ENCODE measurements around the gene BMP7. TPM values are rescaled to one million over a fixed set of nuclear protein-coding genes. Genes with fewer than 3 reads are reported as not detected.

BMP7 gene
- total RNA-seq, 2 experiments from 2014 or later = not detected

- no peaks in the 10 kb centered on the region for H3K4me1 Mint-ChIP-seq (ENCODE audit: low read depth)
- no peaks in the 10 kb centered on the region for H3K36me3 Mint-ChIP-seq
- DNase-seq = no peak
- H3K4me3 Mint-ChIP-seq = no peak overlapping the region
- intact Hi-C loops (cut with micrococcal nuclease) = no loop called here
- POLR2A ChIA-PET = no interaction called here
- no peaks in the 10 kb centered on the region for H3K9me3 Mint-ChIP-seq
- no peak overlapping the region for H3K27ac Mint-ChIP-seq
- CTCF ChIA-PET = no interaction called here
- H3K27me3 Mint-ChIP-seq = peaks cover 5% of the 10 kb centered on the region
These were observed 51.5 kb downstream of the BMP7 start for GRCh38 chr20:57214948-57215347.

GRCh38 chr20:57214427-57214826 lies 52.0 kb downstream of the BMP7 start:
- intact Hi-C loops (cut with micrococcal nuclease) = no loop called here
- H3K27ac Mint-ChIP-seq = no peak overlapping the region
- H3K27me3 Mint-ChIP-seq = peaks cover 5% of the 10 kb centered on the region
- H3K4me1 Mint-ChIP-seq (ENCODE audit: low read depth) = no peaks in the 10 kb centered on the region
- POLR2A ChIA-PET = no interaction called here
- H3K36me3 Mint-ChIP-seq = no peaks in the 10 kb centered on the region
- no peak overlapping the region for H3K4me3 Mint-ChIP-seq
- no peaks in the 10 kb centered on the region for H3K9me3 Mint-ChIP-seq
- no peak for DNase-seq
- CTCF ChIA-PET = no interaction called here

- H3K4me3 Mint-ChIP-seq = no peak overlapping the region
- no peak for DNase-seq
- H3K27ac Mint-ChIP-seq = no peak overlapping the region
- no peaks in the 10 kb centered on the region for H3K4me1 Mint-ChIP-seq (ENCODE audit: low read depth)
- H3K36me3 Mint-ChIP-seq = no peaks in the 10 kb centered on the region
- no peaks in the 10 kb centered on the region for H3K9me3 Mint-ChIP-seq
- ChIA-PET POLR2A (no interaction called here), CTCF (no interaction called here)
- intact Hi-C loops (cut with micrococcal nuclease) = no loop called here
- H3K27me3 Mint-ChIP-seq = peaks cover 5% of the 10 kb centered on the region
These were observed 52.5 kb downstream of the BMP7 start for GRCh38 chr20:57213924-57214323.

GRCh38 chr20:57213291-57213690 lies 53.1 kb downstream of the BMP7 start:
- no peaks in the 10 kb centered on the region for H3K9me3 Mint-ChIP-seq
- H3K4me1 Mint-ChIP-seq (ENCODE audit: low read depth) = no peaks in the 10 kb centered on the region
- H3K36me3 Mint-ChIP-seq = no peaks in the 10 kb centered on the region
- intact Hi-C loops (cut with micrococcal nuclease) = no loop called here
- ChIA-PET CTCF (no interaction called here), POLR2A (no interaction called here)
- H3K4me3 Mint-ChIP-seq = no peak overlapping the region
- peaks cover 5% of the 10 kb centered on the region for H3K27me3 Mint-ChIP-seq
- DNase-seq = no peak
- H3K27ac Mint-ChIP-seq = no peak overlapping the region

- H3K36me3 Mint-ChIP-seq = no peaks in the 10 kb centered on the region
- intact Hi-C loops (cut with micrococcal nuclease) = no loop called here
- DNase-seq = no peak
- H3K27me3 Mint-ChIP-seq = peaks cover 5% of the 10 kb centered on the region
- H3K9me3 Mint-ChIP-seq = no peaks in the 10 kb centered on the region
- ChIA-PET POLR2A (no interaction called here), CTCF (no interaction called here)
- H3K27ac Mint-ChIP-seq = no peak overlapping the region
- no peak overlapping the region for H3K4me3 Mint-ChIP-seq
- no peaks in the 10 kb centered on the region for H3K4me1 Mint-ChIP-seq (ENCODE audit: low read depth)
These were observed 53.7 kb downstream of the BMP7 start for GRCh38 chr20:57212534-57213276.

- no peak for DNase-seq
- ChIA-PET POLR2A (no interaction called here), CTCF (no interaction called here)
- Mint-ChIP-seq H3K9me3 (peaks cover 4% of the 10 kb centered on the region), H3K27ac (no peak overlapping the region), H3K36me3 (no peaks in the 10 kb centered on the region), H3K4me1 (ENCODE audit: low read depth) (no peaks in the 10 kb centered on the region), H3K4me3 (no peak overlapping the region), H3K27me3 (peaks cover 6% of the 10 kb centered on the region)
- intact Hi-C loops (cut with micrococcal nuclease) = no loop called here
These were observed 54.4 kb downstream of the BMP7 start for GRCh38 chr20:57211908-57212533.

GRCh38 chr20:57211406-57211805 lies 55.0 kb downstream of the BMP7 start:
- POLR2A ChIA-PET = no interaction called here
- intact Hi-C loops (cut with micrococcal nuclease) = no loop called here
- Mint-ChIP-seq H3K4me3 (no peak overlapping the region), H3K27ac (no peak overlapping the region), H3K36me3 (no peaks in the 10 kb centered on the region), H3K27me3 (peaks cover 7% of the 10 kb centered on the region), H3K9me3 (peaks cover 8% of the 10 kb centered on the region), H3K4me1 (ENCODE audit: low read depth) (no peaks in the 10 kb centered on the region)
- CTCF ChIA-PET = no interaction called here
- no peak for DNase-seq

GRCh38 chr20:57210911-57211280 lies 55.5 kb downstream of the BMP7 start:
- DNase-seq = no peak
- CTCF ChIA-PET = no interaction called here
- Mint-ChIP-seq H3K4me1 (ENCODE audit: low read depth) (no peaks in the 10 kb centered on the region), H3K9me3 (peaks cover 8% of the 10 kb centered on the region), H3K4me3 (no peak overlapping the region), H3K27me3 (peaks cover 7% of the 10 kb centered on the region), H3K27ac (no peak overlapping the region), H3K36me3 (no peaks in the 10 kb centered on the region)
- POLR2A ChIA-PET = no interaction called here
- intact Hi-C loops (cut with micrococcal nuclease) = no loop called here

- ChIA-PET CTCF (no interaction called here), POLR2A (no interaction called here)
- no peak overlapping the region for H3K27ac Mint-ChIP-seq
- H3K4me1 Mint-ChIP-seq (ENCODE audit: low read depth) = no peaks in the 10 kb centered on the region
- intact Hi-C loops (cut with micrococcal nuclease) = no loop called here
- H3K36me3 Mint-ChIP-seq = no peaks in the 10 kb centered on the region
- H3K27me3 Mint-ChIP-seq = peaks cover 7% of the 10 kb centered on the region
- peaks cover 8% of the 10 kb centered on the region for H3K9me3 Mint-ChIP-seq
- DNase-seq = no peak
- no peak overlapping the region for H3K4me3 Mint-ChIP-seq
These were observed 56.2 kb downstream of the BMP7 start for GRCh38 chr20:57210054-57210910.

GRCh38 chr20:57209413-57209812 lies 57.0 kb downstream of the BMP7 start:
- DNase-seq = no peak
- Mint-ChIP-seq H3K4me3 (no peak overlapping the region), H3K4me1 (ENCODE audit: low read depth) (no peaks in the 10 kb centered on the region), H3K36me3 (no peaks in the 10 kb centered on the region), H3K9me3 (peaks cover 8% of the 10 kb centered on the region), H3K27me3 (peaks cover 7% of the 10 kb centered on the region), H3K27ac (no peak overlapping the region)
- intact Hi-C loops (cut with micrococcal nuclease) = no loop called here
- POLR2A ChIA-PET = no interaction called here
- CTCF ChIA-PET = no interaction called here

GRCh38 chr20:57208198-57208597 lies 58.2 kb downstream of the BMP7 start:
- POLR2A ChIA-PET = no interaction called here
- no peak for DNase-seq
- Mint-ChIP-seq H3K27me3 (peaks cover 7% of the 10 kb centered on the region), H3K4me1 (ENCODE audit: low read depth) (no peaks in the 10 kb centered on the region), H3K36me3 (no peaks in the 10 kb centered on the region), H3K27ac (no peak overlapping the region), H3K4me3 (no peak overlapping the region), H3K9me3 (peaks cover 8% of the 10 kb centered on the region)
- CTCF ChIA-PET = no interaction called here
- intact Hi-C loops (cut with micrococcal nuclease) = no loop called here

GRCh38 chr20:57207251-57207650 lies 59.2 kb downstream of the BMP7 start:
- DNase-seq = no peak
- POLR2A ChIA-PET = no interaction called here
- no peaks in the 10 kb centered on the region for H3K36me3 Mint-ChIP-seq
- intact Hi-C loops (cut with micrococcal nuclease) = no loop called here
- H3K4me1 Mint-ChIP-seq (ENCODE audit: low read depth) = no peaks in the 10 kb centered on the region
- CTCF ChIA-PET = no interaction called here
- peaks cover 8% of the 10 kb centered on the region for H3K9me3 Mint-ChIP-seq
- H3K27ac Mint-ChIP-seq = no peak overlapping the region
- H3K27me3 Mint-ChIP-seq = peaks cover 7% of the 10 kb centered on the region
- H3K4me3 Mint-ChIP-seq = no peak overlapping the region
